Measurements from ENCODE around the gene RBPJ. TPM values are rescaled to one million over a fixed set of nuclear protein-coding genes. Genes with fewer than 3 reads are reported as not detected.

RBPJ gene
- total RNA-seq, 1 experiment from 2014 or later, result 33.7 TPM

DNA sequence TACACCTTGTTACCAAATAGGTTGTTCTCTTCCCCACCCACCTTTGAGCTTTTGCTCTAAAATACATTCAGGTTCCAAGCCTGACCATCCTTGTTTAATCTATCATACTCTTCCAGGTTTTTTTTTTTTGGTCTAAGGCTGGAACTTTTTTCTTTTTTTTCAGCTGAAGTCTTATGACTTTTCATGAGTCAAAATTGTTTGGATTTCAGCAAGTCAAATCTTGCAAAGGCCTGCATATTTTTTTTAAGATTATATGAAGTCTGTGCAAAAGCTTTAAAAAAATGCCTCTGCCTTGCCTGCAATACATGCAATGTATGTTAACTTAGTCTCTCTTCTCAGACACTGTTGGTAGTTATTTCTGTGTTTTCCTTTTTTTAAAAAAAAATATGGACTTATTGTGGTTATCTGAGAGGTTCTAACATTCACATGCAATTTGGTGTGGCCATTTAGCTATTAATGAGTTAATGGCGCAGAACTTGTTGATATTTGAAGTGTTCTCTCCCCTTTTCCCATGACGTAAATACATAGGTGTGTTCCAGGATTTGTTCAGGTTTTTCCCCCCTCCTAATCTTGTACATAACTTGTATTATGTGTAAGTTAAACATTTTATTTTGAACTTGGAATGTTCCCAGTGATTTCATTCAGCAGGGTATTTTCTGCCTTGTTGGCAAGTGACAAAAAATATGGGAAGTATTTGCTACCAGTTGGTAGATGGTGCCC lies 110.8 kb downstream of the RBPJ start:
- Histone ChIP-seq H3K9me3 (ENCODE audit: control insufficient read depth, insufficient read depth, low read depth, low read length) (no peaks in the 10 kb centered on the region), H3K27me3 (ENCODE audit: control insufficient read depth, insufficient read depth, low read length) (no peaks in the 10 kb centered on the region), H3K4me3 (ENCODE audit: low read depth in 2 of 2, low read length in 2 of 2) (no peak overlapping the region), H3K4me1 (ENCODE audit: control insufficient read depth, insufficient read depth, low read length) (no peaks in the 10 kb centered on the region), H3K27ac (ENCODE audit: low read length) (no peak overlapping the region), H3K36me3 (ENCODE audit: control insufficient read depth, insufficient read depth, low read length) (no peaks in the 10 kb centered on the region; the same call in none of the 2 replicates)
- in situ Hi-C loops (cut with HindIII; ENCODE audit: low pct_unique_long_range_greater_than_20kb, low sequenced_read_pairs), result no loop called here
- TF ChIP-seq, protein P1, sequence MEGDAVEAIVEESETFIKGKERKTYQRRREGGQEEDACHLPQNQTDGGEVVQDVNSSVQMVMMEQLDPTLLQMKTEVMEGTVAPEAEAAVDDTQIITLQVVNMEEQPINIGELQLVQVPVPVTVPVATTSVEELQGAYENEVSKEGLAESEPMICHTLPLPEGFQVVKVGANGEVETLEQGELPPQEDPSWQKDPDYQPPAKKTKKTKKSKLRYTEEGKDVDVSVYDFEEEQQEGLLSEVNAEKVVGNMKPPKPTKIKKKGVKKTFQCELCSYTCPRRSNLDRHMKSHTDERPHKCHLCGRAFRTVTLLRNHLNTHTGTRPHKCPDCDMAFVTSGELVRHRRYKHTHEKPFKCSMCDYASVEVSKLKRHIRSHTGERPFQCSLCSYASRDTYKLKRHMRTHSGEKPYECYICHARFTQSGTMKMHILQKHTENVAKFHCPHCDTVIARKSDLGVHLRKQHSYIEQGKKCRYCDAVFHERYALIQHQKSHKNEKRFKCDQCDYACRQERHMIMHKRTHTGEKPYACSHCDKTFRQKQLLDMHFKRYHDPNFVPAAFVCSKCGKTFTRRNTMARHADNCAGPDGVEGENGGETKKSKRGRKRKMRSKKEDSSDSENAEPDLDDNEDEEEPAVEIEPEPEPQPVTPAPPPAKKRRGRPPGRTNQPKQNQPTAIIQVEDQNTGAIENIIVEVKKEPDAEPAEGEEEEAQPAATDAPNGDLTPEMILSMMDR (IDR thresholded peaks at IDR 0.05), result no peak
- TF ChIP-seq SIN3A (IDR thresholded peaks at IDR 0.05; ENCODE audit: borderline replicate concordance, insufficient read depth, low read depth, low read length) (no peak), POLR2AphosphoS5 (IDR thresholded peaks at IDR 0.05; ENCODE audit: low read depth, low read length) (no peak), TCF7L2 (IDR thresholded peaks at IDR 0.05; ENCODE audit: low read depth, low read length) (no peak)
- TF ChIP-seq, protein P2, sequence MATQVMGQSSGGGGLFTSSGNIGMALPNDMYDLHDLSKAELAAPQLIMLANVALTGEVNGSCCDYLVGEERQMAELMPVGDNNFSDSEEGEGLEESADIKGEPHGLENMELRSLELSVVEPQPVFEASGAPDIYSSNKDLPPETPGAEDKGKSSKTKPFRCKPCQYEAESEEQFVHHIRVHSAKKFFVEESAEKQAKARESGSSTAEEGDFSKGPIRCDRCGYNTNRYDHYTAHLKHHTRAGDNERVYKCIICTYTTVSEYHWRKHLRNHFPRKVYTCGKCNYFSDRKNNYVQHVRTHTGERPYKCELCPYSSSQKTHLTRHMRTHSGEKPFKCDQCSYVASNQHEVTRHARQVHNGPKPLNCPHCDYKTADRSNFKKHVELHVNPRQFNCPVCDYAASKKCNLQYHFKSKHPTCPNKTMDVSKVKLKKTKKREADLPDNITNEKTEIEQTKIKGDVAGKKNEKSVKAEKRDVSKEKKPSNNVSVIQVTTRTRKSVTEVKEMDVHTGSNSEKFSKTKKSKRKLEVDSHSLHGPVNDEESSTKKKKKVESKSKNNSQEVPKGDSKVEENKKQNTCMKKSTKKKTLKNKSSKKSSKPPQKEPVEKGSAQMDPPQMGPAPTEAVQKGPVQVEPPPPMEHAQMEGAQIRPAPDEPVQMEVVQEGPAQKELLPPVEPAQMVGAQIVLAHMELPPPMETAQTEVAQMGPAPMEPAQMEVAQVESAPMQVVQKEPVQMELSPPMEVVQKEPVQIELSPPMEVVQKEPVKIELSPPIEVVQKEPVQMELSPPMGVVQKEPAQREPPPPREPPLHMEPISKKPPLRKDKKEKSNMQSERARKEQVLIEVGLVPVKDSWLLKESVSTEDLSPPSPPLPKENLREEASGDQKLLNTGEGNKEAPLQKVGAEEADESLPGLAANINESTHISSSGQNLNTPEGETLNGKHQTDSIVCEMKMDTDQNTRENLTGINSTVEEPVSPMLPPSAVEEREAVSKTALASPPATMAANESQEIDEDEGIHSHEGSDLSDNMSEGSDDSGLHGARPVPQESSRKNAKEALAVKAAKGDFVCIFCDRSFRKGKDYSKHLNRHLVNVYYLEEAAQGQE (IDR thresholded peaks at IDR 0.05; ENCODE audit: insufficient read depth in 1 of 2, low read depth in 2 of 2, low read length in 1 of 2), result no peak
- POLR2A ChIA-PET, result interaction anchor here (0.7 kb wide), 1 partner anchor 22 kb away, joined by 5 read pairs; no protein-coding TSS in a partner anchor
- BruUV-seq (replicated peaks), result no TSS peak
- CTCF ChIA-PET, result no interaction called here
- intact Hi-C loops (cut with micrococcal nuclease; ENCODE audit: unreplicated experiment), result no loop called here
- ATAC-seq (no peak), DNase-seq (ENCODE audit: low read depth, low spot score) (no peak)

DNA sequence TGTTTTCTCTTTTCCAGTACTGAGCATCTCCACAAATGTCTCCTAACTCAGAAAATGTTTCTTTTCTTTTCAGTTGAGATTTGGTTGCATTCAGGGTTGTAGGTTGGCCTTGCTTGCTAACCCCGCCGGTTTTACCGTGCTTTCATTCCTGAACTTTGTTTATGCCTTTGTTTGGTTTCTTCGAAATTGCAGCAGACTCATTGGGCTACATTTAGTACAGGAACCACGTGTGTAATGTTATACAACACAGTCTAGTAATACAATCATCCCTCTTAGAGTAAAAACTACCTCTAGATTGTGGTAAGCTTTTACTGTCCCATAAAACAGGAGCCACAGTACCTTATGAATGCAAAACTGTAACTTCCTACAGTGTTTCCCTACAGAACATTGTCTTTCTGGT lies 111.6 kb downstream of the RBPJ start:
- DNase-seq (ENCODE audit: low read depth, low spot score), result no peak

More for the DNA sequence above, 111.6 kb downstream of the RBPJ start:
- Histone ChIP-seq H3K4me1 (ENCODE audit: control insufficient read depth, insufficient read depth, low read length) (no peaks in the 10 kb centered on the region), H3K27ac (ENCODE audit: low read length) (no peak overlapping the region), H3K36me3 (ENCODE audit: control insufficient read depth, insufficient read depth, low read length) (no peaks in the 10 kb centered on the region; the same call in none of the 2 replicates), H3K4me3 (ENCODE audit: low read depth in 2 of 2, low read length in 2 of 2) (no peak overlapping the region), H3K27me3 (ENCODE audit: control insufficient read depth, insufficient read depth, low read length) (no peaks in the 10 kb centered on the region), H3K9me3 (ENCODE audit: control insufficient read depth, insufficient read depth, low read depth, low read length) (no peaks in the 10 kb centered on the region)
- ChIA-PET POLR2A (no interaction called here), CTCF (no interaction called here)
- intact Hi-C loops (cut with micrococcal nuclease; ENCODE audit: unreplicated experiment) (no loop called here), in situ Hi-C loops (cut with HindIII; ENCODE audit: low pct_unique_long_range_greater_than_20kb, low sequenced_read_pairs) (no loop called here)
- TF ChIP-seq, protein P1 (IDR thresholded peaks at IDR 0.05), result no peak
- TF ChIP-seq POLR2AphosphoS5 (IDR thresholded peaks at IDR 0.05; ENCODE audit: low read depth, low read length) (no peak), SIN3A (IDR thresholded peaks at IDR 0.05; ENCODE audit: borderline replicate concordance, insufficient read depth, low read depth, low read length) (no peak), TCF7L2 (IDR thresholded peaks at IDR 0.05; ENCODE audit: low read depth, low read length) (no peak)
- TF ChIP-seq, protein P2 (IDR thresholded peaks at IDR 0.05; ENCODE audit: insufficient read depth in 1 of 2, low read depth in 2 of 2, low read length in 1 of 2), result no peak
- no peak for ATAC-seq
- BruUV-seq (replicated peaks), result no TSS peak

Measured in Panc1 (cell line).